GF-D8 (cell line): Measurements from ENCODE around the gene AMBRA1.
A peak's percentile ranks its signal among the peaks of the same experiment; 100 is the strongest.

Source experiments
- DNase-seq: peaks from one replicate; lab custom pipeline; 2025; lab: John Stamatoyannopoulos, UW

The AMBRA1 gene, protein sequence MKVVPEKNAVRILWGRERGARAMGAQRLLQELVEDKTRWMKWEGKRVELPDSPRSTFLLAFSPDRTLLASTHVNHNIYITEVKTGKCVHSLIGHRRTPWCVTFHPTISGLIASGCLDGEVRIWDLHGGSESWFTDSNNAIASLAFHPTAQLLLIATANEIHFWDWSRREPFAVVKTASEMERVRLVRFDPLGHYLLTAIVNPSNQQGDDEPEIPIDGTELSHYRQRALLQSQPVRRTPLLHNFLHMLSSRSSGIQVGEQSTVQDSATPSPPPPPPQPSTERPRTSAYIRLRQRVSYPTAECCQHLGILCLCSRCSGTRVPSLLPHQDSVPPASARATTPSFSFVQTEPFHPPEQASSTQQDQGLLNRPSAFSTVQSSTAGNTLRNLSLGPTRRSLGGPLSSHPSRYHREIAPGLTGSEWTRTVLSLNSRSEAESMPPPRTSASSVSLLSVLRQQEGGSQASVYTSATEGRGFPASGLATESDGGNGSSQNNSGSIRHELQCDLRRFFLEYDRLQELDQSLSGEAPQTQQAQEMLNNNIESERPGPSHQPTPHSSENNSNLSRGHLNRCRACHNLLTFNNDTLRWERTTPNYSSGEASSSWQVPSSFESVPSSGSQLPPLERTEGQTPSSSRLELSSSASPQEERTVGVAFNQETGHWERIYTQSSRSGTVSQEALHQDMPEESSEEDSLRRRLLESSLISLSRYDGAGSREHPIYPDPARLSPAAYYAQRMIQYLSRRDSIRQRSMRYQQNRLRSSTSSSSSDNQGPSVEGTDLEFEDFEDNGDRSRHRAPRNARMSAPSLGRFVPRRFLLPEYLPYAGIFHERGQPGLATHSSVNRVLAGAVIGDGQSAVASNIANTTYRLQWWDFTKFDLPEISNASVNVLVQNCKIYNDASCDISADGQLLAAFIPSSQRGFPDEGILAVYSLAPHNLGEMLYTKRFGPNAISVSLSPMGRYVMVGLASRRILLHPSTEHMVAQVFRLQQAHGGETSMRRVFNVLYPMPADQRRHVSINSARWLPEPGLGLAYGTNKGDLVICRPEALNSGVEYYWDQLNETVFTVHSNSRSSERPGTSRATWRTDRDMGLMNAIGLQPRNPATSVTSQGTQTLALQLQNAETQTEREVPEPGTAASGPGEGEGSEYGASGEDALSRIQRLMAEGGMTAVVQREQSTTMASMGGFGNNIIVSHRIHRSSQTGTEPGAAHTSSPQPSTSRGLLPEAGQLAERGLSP (N-terminal part only)

DNA sequence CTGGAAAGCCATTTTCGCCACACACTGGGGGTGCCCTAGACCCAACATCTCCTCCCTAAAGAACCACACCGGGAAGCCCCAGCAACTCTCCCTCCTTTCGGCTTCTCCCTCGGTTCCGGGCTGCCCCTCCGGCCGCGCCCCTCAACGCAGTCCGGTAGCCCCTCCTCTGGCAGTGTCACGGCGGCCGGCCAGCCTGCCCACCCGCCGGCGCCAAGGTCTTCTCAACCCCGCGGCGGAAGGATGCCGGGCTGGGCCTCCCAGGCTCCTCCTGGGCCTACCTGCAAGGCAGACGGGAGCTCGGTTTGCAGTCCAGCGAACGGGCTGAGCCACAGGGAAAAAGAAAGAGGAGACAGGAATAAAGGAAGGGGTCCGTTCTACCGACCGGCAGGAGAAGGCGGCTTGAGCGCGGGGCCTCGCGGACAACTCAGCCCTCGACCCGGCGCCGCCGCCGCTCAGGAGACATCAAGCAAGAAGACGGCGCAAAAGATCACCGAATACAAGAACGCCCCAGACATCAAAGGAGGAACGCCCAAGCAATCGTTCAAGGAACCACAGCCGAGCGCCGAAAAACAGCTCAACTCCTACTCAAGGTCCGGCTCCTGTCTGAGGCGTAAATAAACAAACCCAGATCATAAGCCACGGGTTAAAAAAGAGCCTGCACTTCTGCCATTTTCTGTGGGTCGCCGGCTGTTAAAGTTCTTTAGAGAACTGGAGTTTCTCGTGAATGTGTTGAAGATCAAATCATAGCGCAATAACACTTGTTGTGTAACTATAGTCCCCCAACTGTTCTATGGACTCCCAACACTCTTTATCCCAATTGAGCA lies at the start of gene AMBRA1:
AMBRA1 (minus strand) TSS at position 474 of the 824 bp plus-strand sequence. CDS start 45,643 bp downstream, outside the sequence.
- peak; percentile 77 for DNase-seq

- no peak for DNase-seq
Measured at GRCh38 chr11:46643531-46643930, 49.7 kb upstream of the AMBRA1 start.

- DNase-seq, result peak; percentile 43
Measured at GRCh38 chr11:46642627-46643335, 49.0 kb upstream of the AMBRA1 start.

DNA sequence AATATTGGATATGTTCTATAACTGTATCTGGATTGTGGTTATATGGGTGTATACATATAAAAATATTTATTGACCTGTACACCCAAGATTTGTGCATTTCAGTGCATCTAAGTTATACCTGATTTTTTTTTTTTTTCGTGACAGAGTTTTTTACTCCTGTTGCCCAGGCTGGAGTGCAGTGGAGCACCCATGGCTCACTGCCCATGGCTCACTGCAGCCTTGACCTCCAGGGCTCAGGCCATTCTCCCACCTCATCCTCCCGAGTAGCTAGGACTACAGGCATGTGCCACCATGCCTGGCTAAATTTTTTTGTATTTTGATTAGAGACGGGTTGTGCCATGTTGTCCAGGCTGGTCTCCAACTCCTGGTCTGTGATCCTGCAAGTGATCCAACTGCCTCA lies 47.8 kb upstream of the AMBRA1 start:
- no peak for DNase-seq

- no peak for DNase-seq
Measured at GRCh38 chr11:46640036-46640788, 46.4 kb upstream of the AMBRA1 start.

GRCh38 chr11:46639197-46639839 lies 45.5 kb upstream of the AMBRA1 start:
- peak; percentile 64 for DNase-seq

DNA sequence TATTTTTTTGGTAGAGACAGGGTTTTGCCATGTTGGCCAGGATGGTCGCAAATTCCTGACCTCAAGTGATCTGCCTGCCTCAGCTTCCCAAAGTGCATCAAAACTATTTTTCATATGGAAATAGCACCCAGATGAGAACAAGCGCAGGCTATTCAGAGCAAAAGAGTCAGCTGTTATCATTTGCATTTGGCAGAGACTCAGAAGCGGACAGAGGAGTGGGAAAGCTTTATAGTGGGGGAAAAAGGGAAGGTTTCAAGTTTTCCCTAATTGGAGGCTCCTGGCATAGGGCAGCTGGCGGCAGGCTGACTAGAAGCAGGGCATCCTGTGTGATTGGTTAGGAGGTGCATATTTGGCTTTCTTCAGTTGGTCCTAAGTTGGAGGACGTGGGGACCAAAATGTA lies 43.7 kb upstream of the AMBRA1 start:
- no peak for DNase-seq

DNA sequence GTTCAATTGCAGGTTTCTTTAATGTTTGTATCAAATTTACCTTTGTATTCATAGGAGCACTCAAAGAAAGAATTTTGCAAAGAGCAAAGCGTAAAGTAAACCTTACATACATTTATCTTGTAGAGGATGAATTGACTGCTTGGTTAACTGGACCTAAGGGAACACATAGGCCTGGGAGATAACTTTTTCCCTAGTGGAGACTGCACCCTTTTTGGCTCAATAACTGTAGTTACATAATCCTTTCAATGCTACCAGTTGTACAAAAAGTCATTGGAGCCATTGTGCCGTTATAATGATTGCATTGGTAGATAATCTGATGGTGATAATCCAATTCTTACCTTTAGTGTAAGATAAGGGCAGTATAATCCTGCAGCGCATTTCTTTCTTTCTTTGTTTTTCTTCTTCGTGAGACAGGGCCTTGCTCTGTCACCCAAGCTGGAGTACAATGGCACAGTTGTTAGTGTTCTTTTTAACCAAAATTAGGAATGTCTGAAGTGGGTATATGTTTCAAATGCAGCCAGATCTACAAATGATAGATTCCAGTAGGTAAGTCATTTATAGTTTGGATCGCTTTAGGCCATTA lies 41.8 kb upstream of the AMBRA1 start:
- no peak for DNase-seq

DNA sequence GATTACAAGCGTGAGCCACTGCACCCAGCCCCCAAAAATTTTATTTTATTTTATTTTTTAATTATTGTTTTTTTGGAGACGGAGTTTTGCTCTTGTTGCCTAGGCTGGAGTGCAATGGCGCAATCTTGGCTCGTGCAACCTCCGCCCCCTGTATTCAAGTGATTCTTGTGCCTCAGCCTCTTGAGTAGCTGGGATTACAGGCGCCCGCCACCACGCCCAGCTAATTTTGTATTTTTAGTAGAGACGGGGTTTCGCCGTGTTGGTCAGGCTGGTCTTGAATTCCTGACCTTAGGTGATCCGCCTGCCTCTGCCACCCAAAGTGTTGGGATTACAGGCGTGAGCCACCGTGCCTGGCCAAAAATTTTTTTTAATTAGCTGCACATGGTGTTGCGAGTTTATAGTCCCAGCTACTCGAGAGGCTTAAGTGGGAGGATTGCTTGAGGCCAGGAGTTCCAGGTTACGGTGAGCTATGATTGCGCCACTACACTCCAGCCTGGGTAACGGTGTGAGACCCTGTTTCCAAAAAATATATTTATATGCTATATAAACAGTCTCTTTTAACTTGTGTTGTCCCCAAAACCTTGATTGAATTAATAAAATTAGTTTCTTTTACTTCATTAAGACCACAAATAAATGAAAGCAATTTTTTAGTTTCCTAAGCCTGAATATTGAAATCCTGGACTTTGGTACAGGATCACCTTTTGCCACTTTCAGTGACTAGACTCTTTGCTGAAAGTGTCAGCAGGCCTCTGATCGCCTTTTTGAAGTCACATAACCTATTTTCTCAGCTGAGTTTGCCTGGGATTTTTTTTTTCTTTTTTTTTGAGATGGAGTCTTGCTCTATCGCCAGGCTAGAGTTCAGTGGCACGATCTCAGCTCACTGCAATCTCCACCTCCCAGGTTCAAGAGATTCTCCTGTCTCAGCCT lies 39.7 kb upstream of the AMBRA1 start:
- no peak for DNase-seq

- DNase-seq, result no peak
Measured at GRCh38 chr11:46632502-46632901, 38.7 kb upstream of the AMBRA1 start.

DNA sequence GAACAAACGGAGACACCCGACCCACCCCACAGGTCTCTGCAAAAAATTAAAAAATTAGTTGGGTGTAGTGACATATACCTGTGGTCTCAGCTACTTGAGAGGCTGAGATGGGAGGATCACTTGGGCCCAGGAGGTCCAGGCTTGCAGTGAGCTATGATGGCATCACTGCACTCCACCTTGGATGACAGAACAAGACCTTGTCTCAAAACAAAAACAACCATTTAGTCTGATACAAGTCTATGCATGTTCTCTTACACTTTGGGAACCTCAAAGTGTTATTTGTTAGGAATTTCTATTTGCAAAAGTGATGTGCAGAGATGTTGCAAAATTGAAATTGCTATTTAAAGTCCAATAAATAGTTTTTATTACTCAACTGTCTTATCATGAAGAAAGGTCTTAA lies 37.9 kb upstream of the AMBRA1 start:
- DNase-seq, result no peak

DNA sequence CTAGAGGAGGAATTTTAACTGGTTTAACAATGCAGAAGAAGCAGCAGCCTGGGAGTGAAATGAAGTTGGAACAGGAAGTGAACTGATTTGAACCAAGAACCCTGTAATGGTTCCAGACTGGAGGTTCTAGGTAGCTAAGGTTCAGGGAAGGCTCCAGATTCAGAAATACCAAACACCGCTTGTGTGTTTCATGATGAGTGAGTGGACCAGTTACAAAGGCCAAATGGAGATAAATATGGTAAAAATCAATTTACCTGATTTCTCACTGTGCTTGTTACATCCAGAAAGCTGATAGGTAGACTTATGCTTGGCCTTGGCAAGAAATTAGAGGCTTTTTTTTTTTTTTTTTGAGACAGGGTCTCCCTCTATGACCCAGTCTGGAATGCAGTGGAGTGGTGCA lies 36.4 kb upstream of the AMBRA1 start:
- DNase-seq, result no peak

GRCh38 chr11:46628961-46629360 lies 35.1 kb upstream of the AMBRA1 start:
- no peak for DNase-seq

- no peak for DNase-seq
Measured at GRCh38 chr11:46625406-46625805, 31.6 kb upstream of the AMBRA1 start.

DNA sequence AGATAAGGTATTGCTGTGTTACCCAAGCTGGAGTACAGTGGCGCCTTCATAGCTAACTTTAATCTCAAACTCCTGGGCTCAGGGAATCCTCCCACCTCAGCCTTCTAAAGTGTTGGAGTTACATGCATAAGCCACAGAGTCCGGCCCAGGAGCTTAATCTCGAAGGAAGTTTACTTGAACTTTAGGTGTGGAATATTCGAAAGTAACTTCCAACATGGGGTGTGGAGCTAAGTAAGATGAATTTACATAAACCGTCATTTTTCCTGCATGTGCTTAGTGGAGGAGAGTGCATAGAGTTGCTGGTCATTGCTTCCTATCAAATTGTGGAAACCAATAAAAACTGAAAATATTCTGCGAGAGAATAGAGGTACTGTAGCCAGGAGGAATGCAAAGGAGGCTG lies 25.0 kb upstream of the AMBRA1 start:
- DNase-seq, result no peak

- peak; percentile 40 for DNase-seq
Measured at GRCh38 chr11:46617972-46618314, 24.1 kb upstream of the AMBRA1 start.

DNA sequence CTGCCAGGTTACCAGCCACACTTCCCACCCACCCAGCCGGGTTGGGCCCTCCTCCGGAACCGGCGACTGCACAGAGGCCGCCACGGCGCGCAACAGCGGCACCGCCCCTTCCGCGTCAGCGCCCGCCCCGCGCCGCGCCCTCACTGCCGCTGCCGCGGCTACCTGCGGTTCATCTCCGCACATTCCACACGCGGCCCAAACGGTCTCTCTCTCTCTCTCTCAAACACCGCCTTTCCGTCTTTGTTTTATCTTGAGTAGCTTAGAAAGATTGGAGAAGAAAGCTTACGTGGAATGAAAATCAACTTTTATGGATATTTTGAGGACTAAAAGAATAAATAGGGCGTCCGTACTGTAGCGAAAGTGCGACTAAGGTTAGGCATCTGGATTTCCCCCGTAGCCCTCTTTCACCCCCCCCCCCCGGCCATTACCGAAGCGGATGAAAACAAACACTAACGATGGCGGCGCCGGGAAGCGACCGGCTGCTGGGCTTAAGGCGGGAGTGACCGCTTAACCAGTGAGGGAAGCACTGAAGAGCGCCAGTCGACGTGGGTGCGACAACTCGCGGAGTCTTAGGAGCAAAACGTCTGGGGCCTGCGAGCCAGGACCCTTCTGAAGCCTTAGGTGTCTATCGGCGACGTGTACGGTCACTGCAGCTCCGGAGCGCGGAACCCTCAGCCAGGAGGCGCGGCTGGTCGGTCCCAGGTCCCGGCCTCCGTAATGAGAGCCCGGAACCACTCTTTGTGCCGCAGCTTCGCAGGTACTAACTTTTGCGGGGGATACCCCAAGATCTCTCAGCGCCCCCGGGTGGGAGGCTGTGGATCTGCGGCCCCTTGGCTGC lies 23.5 kb upstream of the AMBRA1 start, which contains the start of the genes ATG13 and HARBI1:
ATG13 (plus strand) TSS at position 420 of the 838 bp plus-strand sequence. CDS start 26,739 bp downstream, outside the sequence.
HARBI1 (minus strand) TSS at position 94 of the 838 bp plus-strand sequence. CDS start 990 bp downstream, outside the sequence.
- peak; percentile 40 for DNase-seq
